HepG2 (cell line): ENCODE results near the gene ZMYND8. TPM values are rescaled to one million over a fixed set of nuclear protein-coding genes. Genes with fewer than 3 reads are reported as not detected.

Experiments
- ATF7 ChIP-seq, 2 experiments: fragments of 450-650 bp in 1 of 2; sonication (generic) in 1 of 2; formaldehyde crosslinking in 1 of 2; IDR thresholded peaks; 2 replicates each; pipeline versions ENCODE4 v1.4.0 to v1.6.1; 2016 to 2020; ENCODE audit warnings: antibody characterized with exemption in 1 of 2, mild to moderate bottlenecking in 1 of 2, missing genetic modification reagents in 1 of 2
- GTF3A ChIP-seq: sonication (generic); formaldehyde crosslinking; conservative IDR thresholded peaks from 2 replicates; pipeline ENCODE4 v1.4.0; 2020; ENCODE audit warnings: mild to moderate bottlenecking, missing genetic modification reagents
- MTA1 ChIP-seq: sonication (generic); formaldehyde crosslinking; IDR thresholded peaks from 2 replicates; pipeline ENCODE4 v1.4.0; 2020; ENCODE audit warnings: missing genetic modification reagents, mild to moderate bottlenecking, borderline replicate concordance
- RBAK ChIP-seq: sonication (generic); formaldehyde crosslinking; IDR thresholded peaks from 2 replicates; pipeline ENCODE4 v1.5.1; 2020; ENCODE audit warnings: mild to moderate bottlenecking, missing genetic modification reagents
- TAF15 ChIP-seq: fragments of 200-400 bp; formaldehyde crosslinking; IDR thresholded peaks from one replicate; pipeline ENCODE4 v1.6.1; 2018; ENCODE audit warnings: mild to moderate bottlenecking, low read depth, low read length; ENCODE audit not compliant: poor library complexity, severe bottlenecking
- TARDBP ChIP-seq: sonication (generic); formaldehyde crosslinking; IDR thresholded peaks from 2 replicates; pipeline ENCODE4 v1.8.0; 2022; ENCODE audit warnings: mild to moderate bottlenecking, missing genetic modification reagents
- ZFP90 ChIP-seq: sonication (generic); formaldehyde crosslinking; IDR thresholded peaks from 2 replicates; pipeline ENCODE4 v1.8.0; 2022; ENCODE audit warnings: missing genetic modification reagents, mild to moderate bottlenecking, inconsistent platforms, borderline replicate concordance
- ZNF33B ChIP-seq: sonication (generic); formaldehyde crosslinking; IDR thresholded peaks from 2 replicates; pipeline ENCODE4 v1.5.1; 2020; ENCODE audit warnings: mild to moderate bottlenecking, missing genetic modification reagents
- ZNF350 ChIP-seq: sonication (generic); formaldehyde crosslinking; IDR thresholded peaks from 2 replicates; pipeline ENCODE4 v1.4.0; 2020; ENCODE audit warnings: mild to moderate bottlenecking, low read depth, missing genetic modification reagents, borderline replicate concordance
- ZNF484 ChIP-seq: sonication (generic); formaldehyde crosslinking; IDR thresholded peaks from 2 replicates; pipeline ENCODE4 v1.5.1; 2020; ENCODE audit warnings: mild to moderate bottlenecking, low read depth, missing genetic modification reagents, borderline replicate concordance
- ZNF572 ChIP-seq: sonication (generic); formaldehyde crosslinking; IDR thresholded peaks from 2 replicates; pipeline ENCODE4 v1.5.1; 2020; ENCODE audit warnings: mild to moderate bottlenecking, missing genetic modification reagents
- ZNF883 ChIP-seq: sonication (generic); formaldehyde crosslinking; IDR thresholded peaks from 2 replicates; pipeline ENCODE4 v1.5.1; 2020; ENCODE audit warnings: mild to moderate bottlenecking, missing genetic modification reagents; ENCODE audit errors: not compliant biosample characterization
- polyA plus RNA-seq, 8 experiments: library from polyadenylated mRNA; depleted of rRNA in 3 of 8; stranded (reverse) in 7 of 8; unstranded in 1 of 8; fragments of >200 nt; fragmentation: Illumina TruSeq in 4 of 8; extraction: Trizol in 4 of 8; gene quantifications; 2 replicates each; pipeline versions ENCODE4 v1.2.1 to v1.2.3, GENCODE V29; 2011 to 2016; ENCODE audit warnings: low read depth in 4 of 8, missing spikeins in 1 of 8, mixed read lengths in 1 of 8; ENCODE audit not compliant: insufficient read depth in 1 of 8
- total RNA-seq, 5 experiments: library from RNA; depleted of rRNA; stranded (reverse); fragments of >200 nt; fragmentation: Illumina TruSeq; extraction: Trizol; gene quantifications; 2 replicates each; pipeline ENCODE4 v1.2.3, GENCODE V29; 2016; ENCODE audit warnings: low read depth in 1 of 5
- TF ChIP-seq, protein P1 (sequence below): sonication (generic); formaldehyde crosslinking; IDR thresholded peaks from 2 replicates; pipeline ENCODE4 v1.8.1; 2022; ENCODE audit warnings: low read depth, mild to moderate bottlenecking, missing genetic modification reagents
- TF ChIP-seq, protein P2 (sequence below): sonication (generic); IDR thresholded peaks from 2 replicates; pipeline ENCODE4 v1.6.1; 2016; ENCODE audit warnings: low read depth, borderline replicate concordance
- TF ChIP-seq, protein P3 (sequence below): sonication (generic); formaldehyde crosslinking; IDR thresholded peaks from 2 replicates; pipeline ENCODE4 v1.8.1; 2023; ENCODE audit warnings: mild to moderate bottlenecking, missing genetic modification reagents, borderline replicate concordance

The ZMYND8 gene
- total and polyA plus RNA-seq, 2 of the 13 experiments (the other 11 are each of a cell fraction or from before 2014, with no cell fraction given) = 53.9 to 84.7 TPM

DNA sequence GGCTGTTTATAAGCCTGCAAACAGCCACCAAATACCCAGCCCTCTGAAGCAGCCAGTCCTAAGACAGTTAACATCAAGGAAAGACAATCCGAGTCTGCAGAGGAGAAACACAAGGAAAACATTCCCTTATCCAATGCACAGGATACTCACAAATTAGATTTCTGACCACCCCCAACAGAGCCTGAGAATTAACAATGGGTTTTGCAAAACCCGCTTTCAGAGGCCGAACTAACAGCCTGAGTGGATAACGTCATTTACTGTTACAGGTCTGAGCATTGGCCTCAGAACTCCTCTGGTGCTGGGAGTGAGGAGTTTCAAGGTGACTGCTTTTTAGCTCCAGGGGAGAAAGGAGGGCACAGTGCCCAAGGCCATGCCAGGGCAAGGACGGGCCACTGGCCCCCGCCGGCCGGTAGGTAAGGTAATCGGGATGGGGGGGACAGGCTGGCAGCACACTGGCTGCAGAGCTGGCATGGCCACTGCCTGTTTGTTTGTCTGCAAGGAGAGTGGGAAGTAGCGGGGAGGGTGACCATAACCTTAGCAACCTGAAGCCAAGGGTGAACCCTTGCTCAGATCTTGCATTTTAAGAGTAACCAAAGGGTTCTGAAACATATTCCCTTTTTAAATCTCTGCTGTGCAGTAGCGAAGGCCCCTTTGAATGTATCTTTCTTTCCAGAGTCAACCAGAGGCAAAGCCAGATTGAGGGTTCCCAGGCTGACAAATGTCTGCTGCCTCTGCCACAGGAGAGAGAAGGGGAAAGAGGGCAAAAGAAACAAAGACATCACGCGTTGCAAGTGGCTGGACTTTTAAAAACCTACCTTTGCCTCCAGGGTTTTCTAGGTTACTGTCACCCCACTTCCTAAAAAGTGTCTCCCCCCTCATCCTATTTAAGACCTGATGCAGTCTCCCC lies 3.9 kb downstream of the ZMYND8 start (continued):
- TF ChIP-seq, protein P1, sequence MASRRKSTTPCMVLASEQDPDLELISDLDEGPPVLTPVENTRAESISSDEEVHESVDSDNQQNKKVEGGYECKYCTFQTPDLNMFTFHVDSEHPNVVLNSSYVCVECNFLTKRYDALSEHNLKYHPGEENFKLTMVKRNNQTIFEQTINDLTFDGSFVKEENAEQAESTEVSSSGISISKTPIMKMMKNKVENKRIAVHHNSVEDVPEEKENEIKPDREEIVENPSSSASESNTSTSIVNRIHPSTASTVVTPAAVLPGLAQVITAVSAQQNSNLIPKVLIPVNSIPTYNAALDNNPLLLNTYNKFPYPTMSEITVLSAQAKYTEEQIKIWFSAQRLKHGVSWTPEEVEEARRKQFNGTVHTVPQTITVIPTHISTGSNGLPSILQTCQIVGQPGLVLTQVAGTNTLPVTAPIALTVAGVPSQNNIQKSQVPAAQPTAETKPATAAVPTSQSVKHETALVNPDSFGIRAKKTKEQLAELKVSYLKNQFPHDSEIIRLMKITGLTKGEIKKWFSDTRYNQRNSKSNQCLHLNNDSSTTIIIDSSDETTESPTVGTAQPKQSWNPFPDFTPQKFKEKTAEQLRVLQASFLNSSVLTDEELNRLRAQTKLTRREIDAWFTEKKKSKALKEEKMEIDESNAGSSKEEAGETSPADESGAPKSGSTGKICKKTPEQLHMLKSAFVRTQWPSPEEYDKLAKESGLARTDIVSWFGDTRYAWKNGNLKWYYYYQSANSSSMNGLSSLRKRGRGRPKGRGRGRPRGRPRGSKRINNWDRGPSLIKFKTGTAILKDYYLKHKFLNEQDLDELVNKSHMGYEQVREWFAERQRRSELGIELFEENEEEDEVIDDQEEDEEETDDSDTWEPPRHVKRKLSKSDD (CRISPR knock-in tag) = no peak
- no peak for TF ChIP-seq ZNF883 (CRISPR knock-in tag)
- TF ChIP-seq, protein P2, sequence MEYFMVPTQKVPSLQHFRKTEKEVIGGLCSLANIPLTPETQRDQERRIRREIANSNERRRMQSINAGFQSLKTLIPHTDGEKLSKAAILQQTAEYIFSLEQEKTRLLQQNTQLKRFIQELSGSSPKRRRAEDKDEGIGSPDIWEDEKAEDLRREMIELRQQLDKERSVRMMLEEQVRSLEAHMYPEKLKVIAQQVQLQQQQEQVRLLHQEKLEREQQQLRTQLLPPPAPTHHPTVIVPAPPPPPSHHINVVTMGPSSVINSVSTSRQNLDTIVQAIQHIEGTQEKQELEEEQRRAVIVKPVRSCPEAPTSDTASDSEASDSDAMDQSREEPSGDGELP = no peak
- TF ChIP-seq GTF3A (CRISPR knock-in tag) = no peak
- peak; percentile 58; the same call in 1 of the 2 replicates for TF ChIP-seq ZFP90 (CRISPR knock-in tag)
- no peak for TF ChIP-seq RBAK (CRISPR knock-in tag)
- TF ChIP-seq ATF7 (IDR thresholded peaks at IDR 0.05) = peak; percentile 24; the same call in 1 of the 2 replicates
- TF ChIP-seq ATF7 (CRISPR knock-in tag; IDR thresholded peaks at IDR 0.05) = no peak
- TF ChIP-seq MTA1 = peak; percentile 24; the same call in 1 of the 2 replicates
- TF ChIP-seq ZNF350 (CRISPR knock-in tag) = no peak
- no peak for TF ChIP-seq ZNF484 (CRISPR knock-in tag)
- no peak for TF ChIP-seq TAF15
- no peak for TF ChIP-seq ZNF33B
- TF ChIP-seq, protein P3, sequence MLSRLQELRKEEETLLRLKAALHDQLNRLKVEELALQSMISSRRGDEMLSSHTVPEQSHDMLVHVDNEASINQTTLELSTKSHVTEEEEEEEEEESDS (CRISPR knock-in tag) = no peak
- peak; percentile 83; the same call in 1 of the 2 replicates for TF ChIP-seq ZNF572 (CRISPR knock-in tag)
- peak; percentile 37; the same call in 1 of the 2 replicates for TF ChIP-seq TARDBP (CRISPR knock-in tag)
